Nucleus accumbens (tissue), 56 donors: ENCODE results near the gene SLC15A4.
"Not testable (repeated sequence)": the region's sequence is repeated elsewhere in the genome, so short reads cannot be mapped to it uniquely, and the experiment has no call there.

Experiments used
- DNase-seq, 56 donors: peaks; one replicate each; lab custom pipeline; 2025; lab: John Stamatoyannopoulos, UW

Gene SLC15A4

DNA sequence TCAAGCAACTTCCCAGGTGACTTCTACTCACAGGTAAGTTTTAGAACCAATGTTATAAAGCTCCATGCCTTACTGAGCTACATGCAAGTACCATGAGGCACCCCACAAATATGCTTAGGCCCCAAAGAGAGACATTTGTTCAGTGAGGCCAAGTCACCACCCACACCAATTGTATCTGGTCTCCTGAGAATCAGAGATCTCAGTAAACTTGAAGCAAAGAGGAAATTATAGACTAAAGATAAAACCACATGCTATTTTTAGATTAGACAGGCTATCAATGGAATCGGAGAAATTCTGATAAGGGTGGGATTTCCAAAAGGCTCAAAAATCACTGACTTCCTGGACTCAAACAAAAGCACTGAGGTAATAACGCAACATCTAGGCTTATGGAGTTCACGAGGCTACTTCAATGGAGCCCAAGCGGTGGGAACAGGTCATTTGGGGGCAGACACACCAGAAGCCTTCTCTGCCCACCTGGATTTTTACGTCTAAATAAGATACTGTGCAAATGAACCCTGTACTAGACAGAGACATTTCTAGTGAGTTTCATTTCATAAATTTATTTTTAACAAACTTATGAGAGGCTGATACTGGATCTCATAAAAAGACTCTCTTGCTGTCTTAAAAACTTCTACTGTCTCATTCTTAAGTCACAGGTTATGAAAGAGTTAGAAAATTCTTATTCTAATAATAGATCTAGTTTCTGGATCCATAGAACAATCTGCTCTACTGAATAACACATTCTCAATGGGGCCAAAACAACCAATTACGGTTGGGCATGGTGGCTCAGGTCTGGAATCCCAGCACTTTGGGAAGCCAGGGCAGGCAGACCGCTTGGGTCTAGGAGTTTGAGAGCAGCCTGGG lies 7.7 kb downstream of the SLC15A4 start:
- peak in 2 of 56 donors; percentile 12 to 25 for DNase-seq

DNA sequence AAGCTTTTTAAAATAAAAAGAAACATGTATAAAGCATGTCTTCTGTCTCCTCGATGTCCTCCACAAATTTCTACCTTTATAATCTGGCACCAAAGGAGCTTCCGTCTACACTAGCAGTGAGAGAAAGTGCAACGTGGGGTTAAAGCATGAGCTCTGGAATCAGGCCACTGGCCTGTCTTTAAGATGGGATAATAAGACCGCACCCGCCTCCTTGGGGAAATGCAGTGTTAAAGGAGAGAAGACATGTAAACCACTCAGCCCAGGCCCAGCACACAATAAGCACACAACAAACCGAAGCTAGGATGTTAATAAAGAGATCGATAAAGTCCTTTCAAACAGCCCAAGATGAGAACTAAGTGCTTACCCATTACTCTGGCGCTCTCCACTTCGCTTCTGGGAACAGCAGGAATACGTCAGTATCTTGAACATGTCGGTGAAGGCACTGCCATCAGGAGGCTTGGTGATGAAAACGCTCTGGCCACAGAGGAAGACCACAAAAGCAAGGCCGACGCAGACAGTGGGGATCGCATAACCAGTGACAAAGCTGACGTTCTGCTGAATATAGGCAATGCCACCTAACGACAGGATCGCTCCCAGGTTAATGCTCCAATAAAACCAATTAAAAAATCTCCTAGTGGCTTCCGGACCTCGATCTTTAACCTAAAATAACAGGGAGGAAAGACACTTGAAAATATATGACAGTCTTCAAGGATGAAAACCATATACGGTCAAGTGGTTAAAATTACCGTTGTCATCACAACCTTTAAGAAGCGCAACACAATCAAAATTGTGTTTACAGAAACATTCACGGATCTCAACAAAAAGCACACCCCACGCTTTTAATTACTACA lies 9.1 kb downstream of the SLC15A4 start:
- no peak for DNase-seq

DNA sequence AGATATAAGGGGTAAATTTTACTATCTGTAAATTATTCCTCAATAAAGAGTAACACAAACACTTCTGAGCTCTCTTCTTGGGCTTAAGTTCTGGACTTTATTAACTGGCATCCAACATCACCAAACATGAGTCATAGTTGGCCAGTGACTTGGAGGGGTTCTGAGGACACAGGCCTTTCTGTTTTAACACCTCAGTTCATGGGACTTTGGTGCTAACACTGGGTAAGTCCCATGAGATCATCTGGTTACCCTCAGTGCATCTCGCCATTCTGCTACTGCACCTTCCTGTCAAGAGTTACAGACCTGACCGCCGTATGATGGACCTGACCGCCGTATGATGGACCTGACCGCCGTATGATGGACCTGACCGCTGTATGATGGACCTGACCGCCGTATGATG lies 9.9 kb downstream of the SLC15A4 start:
- DNase-seq: no peak

DNA sequence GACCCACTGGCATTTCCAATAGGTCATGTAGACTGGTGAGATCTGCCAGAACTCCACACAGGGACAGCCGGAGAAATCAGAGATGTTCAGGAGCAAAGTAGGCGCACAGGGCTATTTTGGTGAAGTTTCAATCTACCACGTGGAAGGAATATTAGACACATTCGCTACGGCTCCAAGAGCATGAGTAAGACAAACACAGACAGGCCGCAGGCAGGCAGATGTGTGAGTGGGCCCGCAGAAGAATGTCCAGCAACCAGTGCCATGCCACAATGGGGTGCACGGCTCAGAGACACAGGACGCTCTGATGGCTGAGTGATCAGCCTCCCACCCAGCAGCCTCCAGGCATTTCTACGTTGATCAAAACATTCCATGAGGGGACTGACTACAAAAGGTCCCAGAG lies 10.4 kb downstream of the SLC15A4 start:
- no peak for DNase-seq

DNA sequence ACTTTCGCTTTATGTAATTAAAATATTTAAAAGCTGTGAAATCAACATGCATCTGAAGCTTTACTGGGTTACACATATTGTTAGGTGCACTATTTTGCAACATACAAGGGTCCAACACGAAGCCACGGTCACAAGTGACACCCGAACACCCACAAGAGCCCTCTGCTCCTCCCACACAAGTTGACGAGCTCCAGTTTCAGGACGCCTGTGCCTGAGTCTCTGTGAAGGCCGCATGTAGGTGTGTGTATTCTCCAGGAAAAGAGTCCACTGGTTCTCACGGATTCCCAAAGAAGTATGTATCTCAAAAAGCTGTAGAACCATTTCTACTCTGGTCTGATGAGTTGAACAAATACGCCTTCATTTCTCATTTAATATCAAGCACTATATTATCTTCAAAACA lies 12.0 kb downstream of the SLC15A4 start:
- no peak for DNase-seq

DNA sequence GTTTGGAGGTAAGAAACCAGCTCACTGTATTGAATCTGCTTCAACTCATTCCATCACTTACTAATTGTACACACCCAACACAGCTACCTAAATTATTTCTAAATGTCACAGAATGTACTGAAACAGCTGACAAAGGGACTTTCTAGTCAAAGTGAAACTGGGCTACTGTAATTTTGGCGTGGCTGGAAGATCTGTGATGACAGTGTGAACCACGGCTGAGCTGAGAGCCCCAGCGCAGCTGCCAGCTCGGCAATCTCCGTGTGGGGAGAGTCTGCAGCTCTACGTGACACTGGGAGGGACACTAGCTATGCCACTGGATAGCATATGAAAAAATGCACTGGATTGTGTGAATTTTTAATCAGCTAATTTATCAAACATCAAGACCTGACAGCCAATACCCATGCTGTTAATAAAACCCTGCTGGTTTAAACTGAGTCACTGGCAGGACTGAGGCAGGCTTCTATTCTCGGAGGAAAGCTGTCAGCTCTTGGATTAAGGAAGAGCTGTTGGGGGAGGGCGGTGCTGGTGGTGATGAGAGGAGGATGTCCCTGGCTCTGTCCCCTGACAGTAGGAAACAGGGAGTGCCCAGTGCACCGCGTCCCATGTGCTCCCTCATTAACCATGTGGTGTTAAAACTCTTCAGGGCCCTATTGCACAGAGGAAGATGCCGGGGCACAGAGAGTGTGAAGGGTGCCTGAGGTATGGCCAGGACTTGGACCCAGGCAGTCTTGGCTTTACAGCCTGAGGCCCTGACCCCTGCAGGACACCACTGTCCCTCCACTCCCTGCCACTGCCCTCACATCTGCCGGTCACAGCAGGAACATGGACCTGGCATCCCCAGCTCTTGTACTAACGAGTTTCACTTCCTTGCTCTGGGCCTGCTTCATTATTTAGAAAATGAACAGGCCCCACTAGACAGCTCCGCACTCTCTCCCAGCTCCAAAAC lies 13.3 kb downstream of the SLC15A4 start:
- peak in 29 of 56 donors; percentile 13 to 69 (median 36) for DNase-seq

DNA sequence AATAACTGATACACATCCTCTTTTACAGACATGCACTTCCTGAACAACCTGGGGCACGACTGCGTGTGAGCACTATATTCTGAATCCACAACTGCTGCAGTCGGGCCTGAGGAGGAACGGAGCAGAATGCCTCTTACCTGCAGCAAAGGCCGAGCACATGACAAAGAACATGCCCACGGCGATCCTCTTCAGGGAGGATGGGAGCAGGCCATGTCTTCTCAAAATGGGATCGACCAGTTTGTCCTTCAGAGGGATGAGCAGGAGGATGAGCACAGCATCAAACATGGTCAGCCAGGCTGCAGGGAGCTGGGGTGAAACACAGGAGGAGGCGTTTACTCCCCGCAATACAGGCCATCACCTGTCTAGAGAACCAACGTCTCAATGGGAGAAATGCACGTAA lies 15.1 kb downstream of the SLC15A4 start:
- DNase-seq: no peak

DNA sequence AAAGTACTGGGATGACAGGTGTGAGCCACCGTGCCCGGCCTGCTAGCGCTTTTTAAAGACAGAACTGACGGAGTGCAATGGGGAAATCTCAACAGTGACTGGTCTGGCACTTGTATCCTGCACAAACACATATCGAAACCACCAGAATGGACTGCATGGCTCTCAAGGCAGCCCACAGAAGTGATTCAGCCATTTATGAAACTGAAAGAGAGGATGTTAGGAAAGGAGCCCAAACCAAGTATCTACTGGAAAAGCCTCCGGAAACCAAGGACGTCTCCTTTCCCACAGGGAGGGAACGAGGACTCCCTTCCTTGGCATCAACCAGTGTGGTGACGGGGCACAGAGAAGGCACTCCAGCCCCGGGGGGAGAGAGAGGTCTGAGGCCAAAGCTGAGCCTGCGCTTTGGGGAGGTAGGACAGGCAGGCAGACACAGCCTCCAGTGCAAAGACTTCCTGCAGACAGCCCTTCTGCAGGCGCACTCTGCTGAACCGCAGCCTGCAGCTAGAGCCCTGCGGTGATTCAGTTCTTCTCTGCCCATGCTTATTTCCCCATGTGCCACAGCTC lies 16.5 kb downstream of the SLC15A4 start:
- peak in 23 of 56 donors; percentile 12 to 58 (median 28) for DNase-seq

DNA sequence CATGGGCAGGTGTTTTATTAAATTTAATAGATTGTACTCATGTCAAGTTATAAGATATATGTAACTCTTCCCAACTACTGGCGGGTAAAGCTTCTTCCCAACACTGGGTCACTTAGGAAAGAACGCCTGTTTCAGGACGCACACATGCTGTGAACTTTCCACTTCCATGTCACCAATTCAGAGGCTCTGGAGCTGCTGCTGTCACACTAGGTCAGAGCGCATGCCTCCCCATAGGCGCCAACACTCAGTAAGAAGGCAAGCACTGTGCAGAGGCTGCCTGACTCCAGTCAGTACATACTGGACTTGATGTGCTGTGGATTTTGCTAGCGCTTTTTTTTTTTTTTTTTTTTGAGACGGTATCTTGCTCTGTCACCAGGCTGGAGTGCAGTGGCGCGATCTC lies 17.2 kb downstream of the SLC15A4 start:
- no peak for DNase-seq

DNA sequence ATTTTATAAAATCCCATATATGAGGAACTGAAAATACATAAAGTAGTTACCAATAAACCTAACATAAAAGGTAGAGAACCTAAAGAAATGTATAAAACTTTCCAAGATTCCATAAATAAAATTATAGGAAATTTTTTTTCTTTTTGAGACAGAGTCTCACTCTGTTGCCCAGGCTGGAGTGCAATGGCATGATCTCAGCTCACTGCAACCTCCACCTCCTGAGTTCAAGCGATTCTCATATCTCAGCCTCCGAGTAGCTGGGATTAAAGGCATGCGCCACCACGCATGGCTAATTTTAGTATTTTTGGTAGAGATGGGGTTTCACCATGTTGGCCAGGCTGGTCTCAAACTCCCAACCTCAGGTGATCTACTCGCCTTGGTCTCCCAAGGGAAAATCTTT lies 18.4 kb downstream of the SLC15A4 start:
- DNase-seq: not testable (repeated sequence)

DNA sequence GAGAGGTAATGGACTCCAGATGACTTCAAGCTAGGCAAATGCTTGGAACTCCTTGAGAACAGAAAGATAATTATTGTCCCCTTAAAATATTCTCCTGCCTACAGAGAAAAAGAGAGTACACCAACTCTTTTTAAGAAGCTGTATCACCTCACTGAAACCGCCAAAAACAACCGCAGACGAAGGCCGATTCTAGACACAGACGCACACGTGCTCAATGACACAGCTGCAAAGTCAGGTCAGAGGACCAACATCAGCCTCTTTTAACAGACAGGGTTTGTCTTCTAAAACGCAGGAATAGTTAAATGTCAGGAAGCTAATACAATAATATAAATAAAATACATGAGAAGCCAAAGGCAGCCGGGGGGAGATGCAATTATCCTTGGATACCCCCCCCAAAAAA lies 19.0 kb downstream of the SLC15A4 start:
- no peak for DNase-seq

DNA sequence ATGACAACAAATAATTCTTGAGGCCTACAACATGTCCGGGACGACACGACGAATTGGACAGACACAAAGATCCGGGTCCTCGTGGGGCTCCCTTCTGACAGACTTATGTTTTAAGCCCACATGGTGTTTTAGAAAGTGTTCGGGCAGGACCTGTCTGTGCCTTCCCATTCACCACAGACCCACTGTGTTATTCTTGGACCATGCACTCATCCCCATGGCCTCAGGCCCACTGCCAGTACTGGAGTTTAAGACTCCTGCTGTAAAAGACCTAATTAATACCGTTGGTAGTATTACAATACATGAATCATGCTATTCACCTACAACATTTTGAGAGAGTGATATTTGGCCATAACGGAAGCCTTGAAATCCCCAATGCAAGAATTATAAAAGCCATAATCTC lies 20.0 kb downstream of the SLC15A4 start:
- DNase-seq: no peak

DNA sequence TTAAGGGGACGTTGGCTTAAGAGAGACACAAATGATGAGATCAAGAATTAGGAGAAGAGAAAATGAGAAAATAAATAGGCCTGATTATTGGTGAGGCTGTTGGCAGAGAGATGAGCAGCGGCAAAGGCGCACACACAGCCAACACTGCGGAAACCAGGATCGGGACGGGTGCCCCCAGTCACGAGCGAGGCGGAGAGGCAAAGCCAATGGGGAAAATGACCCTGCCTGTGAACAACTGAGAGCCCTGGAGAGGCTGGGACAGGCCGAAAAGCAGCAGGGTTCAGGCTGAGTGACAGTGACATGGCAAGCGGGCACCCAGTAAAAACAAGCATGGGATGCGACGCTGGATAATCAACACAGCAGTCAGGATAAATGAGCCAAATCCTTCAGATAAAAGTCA lies 21.0 kb downstream of the SLC15A4 start:
- DNase-seq: no peak

DNA sequence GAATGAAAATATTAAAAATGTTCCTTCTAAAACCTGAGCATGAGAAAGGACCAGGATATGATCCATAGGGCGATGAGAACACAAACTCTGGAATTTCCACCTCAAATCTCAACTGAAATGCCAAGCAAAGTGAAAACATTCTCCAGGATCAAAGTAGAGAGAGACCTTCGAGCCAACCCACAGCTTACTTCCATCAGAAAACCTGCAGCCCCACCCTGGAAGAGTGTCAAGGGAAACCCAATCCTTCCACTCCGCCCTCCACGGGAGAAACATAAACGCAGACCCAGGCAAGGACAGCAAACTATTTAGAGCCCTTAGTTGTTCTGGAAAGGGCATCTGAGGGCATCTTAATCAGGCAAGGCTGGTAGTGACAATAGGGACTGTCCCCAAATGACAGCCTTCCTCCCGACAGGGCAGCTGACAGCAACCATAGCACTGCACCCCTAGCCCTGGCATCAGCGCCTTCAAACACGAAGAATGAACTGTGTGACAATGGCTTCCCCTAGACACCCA lies 21.8 kb downstream of the SLC15A4 start:
- DNase-seq: no peak

DNA sequence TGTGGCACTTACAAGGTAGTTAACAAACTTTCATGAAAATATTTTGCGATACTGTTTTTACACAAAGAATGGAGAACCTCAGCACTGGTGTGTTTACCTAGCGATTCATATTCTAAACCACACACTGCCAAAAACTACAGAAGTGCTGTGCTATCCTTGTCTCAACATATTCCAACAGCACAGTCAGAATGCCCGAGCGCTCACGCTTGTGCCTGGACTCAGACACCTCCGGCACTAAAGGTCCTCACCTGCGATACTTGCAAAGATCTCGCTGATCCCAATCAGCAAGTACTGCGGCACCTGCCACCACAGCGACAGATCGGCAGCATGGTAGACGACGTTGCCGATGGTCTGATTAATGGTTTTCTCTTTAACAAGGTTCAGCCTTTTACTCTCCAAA lies 23.2 kb downstream of the SLC15A4 start:
- no peak for DNase-seq

DNA sequence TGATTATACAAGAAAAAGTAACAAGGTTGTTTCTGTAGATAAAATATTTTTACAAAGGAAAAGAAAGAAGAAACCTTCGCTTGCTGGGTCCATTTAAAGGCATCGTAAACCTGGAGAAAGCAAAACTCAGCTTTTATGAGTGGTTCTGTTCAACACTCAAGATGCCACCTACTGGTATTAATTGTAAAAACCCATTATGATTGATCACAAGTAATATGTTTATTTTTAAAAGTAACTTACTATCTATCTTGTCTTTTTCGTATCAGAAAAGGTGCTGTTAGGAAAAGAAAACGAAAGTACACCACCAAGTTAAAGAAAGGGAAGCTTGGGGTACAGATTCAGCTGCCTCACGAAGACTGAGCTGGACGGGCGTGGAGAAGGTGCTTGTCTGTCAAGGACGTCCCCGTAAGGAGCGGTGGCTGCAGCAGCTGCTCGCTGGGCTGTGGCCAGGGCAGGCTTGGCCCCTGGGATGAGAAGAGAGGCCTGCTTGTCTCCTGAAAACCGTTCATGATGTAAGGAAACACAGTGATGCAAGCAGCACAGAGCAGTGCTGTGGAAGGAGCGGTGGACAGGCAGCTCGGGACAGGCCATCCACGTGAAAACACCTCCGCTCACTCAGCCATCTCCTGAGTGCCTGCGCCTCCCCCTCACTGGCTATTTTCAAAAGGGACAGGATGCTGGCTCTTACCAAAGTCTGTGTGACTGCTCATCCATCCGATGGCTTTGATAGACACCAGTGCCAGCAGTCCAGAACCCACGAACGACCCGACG lies 25.0 kb downstream of the SLC15A4 start:
- DNase-seq: peak in 1 of 56 donors; percentile 18

DNA sequence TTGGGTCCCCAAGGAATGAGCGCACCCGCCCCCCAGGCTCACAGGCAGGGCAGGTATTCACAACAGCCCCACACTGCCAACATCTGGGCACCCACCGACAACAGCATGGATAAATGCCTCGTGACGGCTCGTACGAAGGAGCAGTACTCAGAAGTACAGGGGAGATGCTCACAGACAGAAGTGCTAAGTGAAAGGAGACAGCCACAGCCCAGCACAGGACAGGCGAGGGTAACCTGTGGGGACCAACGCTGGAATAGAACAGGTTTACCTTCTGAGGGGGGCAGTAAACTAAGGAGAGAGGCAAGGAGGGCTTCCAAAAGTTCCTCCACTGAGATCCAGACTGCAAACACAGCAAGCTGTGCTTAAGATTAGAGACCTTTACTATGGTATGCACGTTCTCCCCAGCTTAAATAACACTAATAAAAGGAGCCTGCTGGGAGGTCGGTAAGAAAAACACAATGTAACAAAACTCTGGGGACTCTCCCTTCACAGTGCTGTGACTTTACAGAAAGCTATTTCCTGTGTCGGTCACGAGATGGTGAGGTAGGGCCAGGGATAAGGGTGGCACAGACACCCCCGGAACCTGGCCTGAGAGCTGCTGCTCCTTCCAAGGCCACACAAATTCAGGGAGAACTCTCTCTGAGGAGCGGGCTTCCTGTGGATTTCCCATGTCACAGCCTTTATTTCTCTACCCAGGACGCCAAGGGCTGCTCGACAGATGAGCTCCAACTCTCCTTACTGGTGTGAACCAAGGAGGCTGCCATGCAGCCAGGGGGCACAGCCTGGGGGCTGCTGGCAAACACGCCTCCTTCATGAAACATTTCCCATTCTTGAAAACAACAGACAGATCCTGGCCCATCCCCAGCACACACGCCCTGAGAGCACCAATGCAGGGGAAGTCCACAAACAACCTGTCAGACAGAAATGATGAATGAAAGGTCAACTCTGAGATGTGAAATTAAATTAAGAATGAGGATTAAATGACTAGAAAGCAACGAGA lies 26.3 kb downstream of the SLC15A4 start:
- no peak for DNase-seq
